Neural progenitor cell (in vitro differentiated cells): Measurements from ENCODE around the gene VCAN.

Experiments
- CTCF ChIP-seq: fragments of 200-600 bp; sonication (generic); IDR thresholded peaks from 2 replicates; pipeline ENCODE4 v1.5.1; 2017; ENCODE audit warnings: antibody characterized with exemption, mild to moderate bottlenecking
- EZH2 ChIP-seq: fragments of 200-600 bp; sonication (generic); IDR thresholded peaks from 2 replicates; pipeline ENCODE4 v1.6.1; 2017; ENCODE audit warnings: antibody characterized with exemption, mild to moderate bottlenecking, moderate library complexity
- EZH2phosphoT487 ChIP-seq: fragments of 200-600 bp; sonication (generic); IDR thresholded peaks from 2 replicates; pipeline ENCODE4 v1.6.1; 2017; ENCODE audit warnings: antibody characterized with exemption

GRCh38 chr5:83543898-83544297, 72.4 kb downstream of the VCAN start:
- no peak for TF ChIP-seq CTCF
- no peak for TF ChIP-seq EZH2
- no peak for TF ChIP-seq EZH2phosphoT487
